ENCODE measurements around the gene IGFL2. TPM values are rescaled to one million over a fixed set of nuclear protein-coding genes. Genes with fewer than 3 reads are reported as not detected.
"Not testable (repeated sequence)": the region's sequence is repeated elsewhere in the genome, so short reads cannot be mapped to it uniquely, and the experiment has no call there.

Gene IGFL2
- total and polyA plus RNA-seq, 2 of the 4 experiments (the other 2 are of a cell fraction), result not detected

DNA sequence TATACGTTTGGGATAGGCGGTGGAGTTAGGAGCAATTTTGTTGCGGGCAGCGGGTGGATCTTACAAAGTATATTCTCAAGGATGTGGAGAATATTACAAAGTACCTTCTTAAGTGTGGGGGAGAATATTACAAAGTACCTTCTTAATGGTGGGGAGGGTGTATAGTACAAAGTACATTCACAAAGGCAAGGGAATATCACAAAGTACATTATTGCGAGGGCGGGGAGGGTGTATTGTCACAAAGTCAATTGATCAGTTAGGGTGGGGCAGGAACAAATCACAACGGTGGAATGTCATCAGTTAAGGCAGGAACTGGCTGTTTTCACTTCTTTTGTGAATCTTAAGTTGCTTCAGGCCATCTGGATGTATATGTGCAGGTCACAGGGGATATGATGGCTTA is 45.7 kb upstream of the IGFL2 start:
- H3K4me2 ChIP-seq (ENCODE audit: low read depth, low read length); H3K14ac ChIP-seq (replicated peaks; ENCODE audit: low read depth, low read length); H3K4me3 ChIP-seq (ENCODE audit: insufficient read depth, low read depth, low read length); H3K4ac ChIP-seq (ENCODE audit: low read depth, low read length); H3K27ac ChIP-seq (ENCODE audit: insufficient read depth, low read length); H2BK5ac ChIP-seq (ENCODE audit: low read depth, low read length, poor library complexity, severe bottlenecking); in situ Hi-C loops (cut with MboI; ENCODE audit: low sequenced_read_pairs); H3K36me3 ChIP-seq (ENCODE audit: control insufficient read depth, insufficient read depth, low read length); H3K9ac ChIP-seq (ENCODE audit: low read depth, low read length); H4K5ac ChIP-seq (ENCODE audit: low read depth, low read length); H2AK9ac ChIP-seq (replicated peaks; ENCODE audit: low read depth, low read length, poor library complexity); H2AFZ ChIP-seq (replicated peaks; ENCODE audit: low read length, poor library complexity); CTCF ChIA-PET; intact Hi-C loops (cut with micrococcal nuclease); H2AK5ac ChIP-seq (ENCODE audit: low read depth, low read length); H3K4me1 ChIP-seq (ENCODE audit: control insufficient read depth, insufficient read depth, low read length); H2BK15ac ChIP-seq (ENCODE audit: low read depth, low read length); H4K8ac ChIP-seq (ENCODE audit: low read depth in 2 of 2, low read length in 2 of 2); H2BK120ac ChIP-seq (ENCODE audit: low read depth, low read length); H3K79me1 ChIP-seq (ENCODE audit: low read depth in 1 of 2, low read length in 2 of 2); H3K18ac ChIP-seq (ENCODE audit: low read depth, low read length); H4K20me1 ChIP-seq (ENCODE audit: insufficient read depth, low read length); H4K91ac ChIP-seq (ENCODE audit: insufficient read depth, low read depth, low read length); H3K9me1 ChIP-seq (ENCODE audit: insufficient read depth, low read length); dilution Hi-C loops (cut with HindIII; ENCODE audit: low sequenced_read_pairs, unreplicated experiment); H3K56ac ChIP-seq (ENCODE audit: extremely low read depth, insufficient read depth, low read length); H3K23ac ChIP-seq (ENCODE audit: low read depth, low read length); POLR2A ChIA-PET (ENCODE audit: unreplicated experiment); ATAC-seq (ENCODE audit: low read depth); H2BK20ac ChIP-seq (ENCODE audit: low read depth, low read length); DNase-seq; H3K9me3 ChIP-seq (ENCODE audit: control insufficient read depth, insufficient read depth, low read length); BruUV-seq (replicated peaks): not testable (repeated sequence)
- WGBS, 2 experiments (ENCODE audit: extremely low coverage in 2 of 2, insufficient read length in 1 of 2), result 40% methylated on average over 2 of the region's 7 CpGs; no CpG with 5 or more reads in 1 of the 2 experiments
- peaks cover 27% of the 10 kb centered on the region for H3K27me3 ChIP-seq (ENCODE audit: control insufficient read depth, insufficient read depth, low read length)

All from IMR-90 (cell line).